Activated T-helper 9 cell treated with anti-CD3 and anti-CD28 coated beads, Interleukin-2, amount 50 U/mL, for 16 hours (primary cell): ENCODE results near the gene FLYWCH1.

Experiments
- DNase-seq: peaks from one replicate; pipeline ENCODE4 v3.0.0-alpha.2; 2020; ENCODE audit warnings: low read depth

FLYWCH1 gene

GRCh38 chr16:2911638-2912329 is at the start of gene FLYWCH1:
FLYWCH1 (plus strand) TSS chr16:2911931; CDS start chr16:2929686, 17,755 bp downstream.
- peak; percentile 98 for DNase-seq

DNA sequence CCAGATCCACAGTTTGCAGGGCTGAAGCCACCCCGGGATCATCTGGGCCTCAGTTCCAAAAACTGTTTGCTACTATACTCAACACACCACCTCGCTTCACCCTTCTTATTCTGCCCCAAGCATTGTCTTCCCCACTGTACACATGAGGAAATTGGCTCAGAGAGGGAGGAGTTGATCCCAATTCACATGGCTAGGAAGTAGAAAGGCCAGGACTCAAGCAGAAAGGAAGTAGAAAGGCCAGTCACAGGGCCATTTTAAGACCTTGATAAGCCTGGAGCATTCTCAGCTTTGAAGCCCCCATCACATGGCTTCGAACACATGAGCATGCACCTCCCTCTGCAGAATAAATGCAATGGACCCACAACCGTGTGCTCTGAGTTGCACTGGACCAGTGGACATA is 46.1 kb upstream of the FLYWCH1 start:
- no peak for DNase-seq

DNA sequence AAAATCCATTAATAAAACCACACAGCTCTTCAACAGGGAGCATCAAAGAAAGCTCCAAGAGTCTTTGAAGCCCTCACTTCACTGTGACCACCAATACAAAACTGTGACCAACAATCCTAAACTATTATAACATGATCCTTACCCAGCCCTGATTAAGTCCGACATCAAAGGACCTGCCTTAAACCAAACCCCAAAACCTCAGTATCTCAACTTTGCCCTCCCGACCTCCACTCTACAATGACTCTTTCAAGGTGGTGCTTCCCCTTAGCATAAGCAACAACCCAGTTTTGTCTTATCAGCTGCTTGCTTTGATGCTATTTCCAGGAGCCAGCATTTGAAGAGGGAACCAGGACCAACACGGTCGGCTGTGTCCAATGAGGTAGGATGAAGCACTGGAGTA is 45.3 kb upstream of the FLYWCH1 start:
- DNase-seq, result no peak

GRCh38 chr16:2867661-2867986 is 44.1 kb upstream of the FLYWCH1 start:
- no peak for DNase-seq

DNA sequence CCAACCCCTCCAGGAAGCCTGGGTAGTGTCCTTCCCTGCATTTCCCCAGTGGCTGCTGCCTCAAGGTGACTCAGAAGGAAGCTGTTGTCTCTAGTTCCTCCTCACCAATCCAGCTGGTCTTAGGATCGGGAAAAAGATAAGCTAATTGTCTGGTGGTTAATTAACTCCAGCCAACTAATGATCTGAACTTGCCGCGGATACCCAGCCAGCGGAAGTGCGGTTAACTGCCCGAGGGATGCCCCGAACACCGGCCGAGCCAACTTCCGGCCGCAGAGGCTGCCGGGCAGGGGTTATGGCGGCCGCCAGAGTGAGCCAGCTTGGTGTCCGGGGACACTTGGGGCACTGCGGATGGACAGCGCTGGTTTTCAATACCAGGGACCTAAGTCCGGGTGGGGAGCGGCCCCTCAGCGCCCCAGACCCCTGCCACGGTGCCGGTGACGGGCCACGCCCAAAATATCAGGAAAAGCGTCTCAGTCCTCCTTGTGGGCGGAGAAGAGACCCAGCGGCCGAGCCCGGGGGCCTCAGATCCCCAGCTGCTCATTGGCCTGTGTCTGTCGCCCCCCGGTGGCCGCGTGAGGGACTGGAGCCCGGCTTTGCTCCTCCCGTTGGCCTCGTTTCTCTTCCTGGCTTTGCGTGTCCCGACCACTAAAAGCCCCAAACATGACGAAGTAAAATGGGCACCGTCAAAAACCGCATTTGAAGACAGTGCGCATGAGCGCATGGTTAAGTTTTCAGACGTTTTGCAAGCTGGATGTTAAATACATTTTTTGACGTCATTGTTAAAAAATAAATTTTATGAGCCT is 43.5 kb upstream of the FLYWCH1 start:
- DNase-seq, result peak; percentile 94

- DNase-seq, result no peak
Measured at GRCh38 chr16:2871926-2872325, 39.8 kb upstream of the FLYWCH1 start.

DNA sequence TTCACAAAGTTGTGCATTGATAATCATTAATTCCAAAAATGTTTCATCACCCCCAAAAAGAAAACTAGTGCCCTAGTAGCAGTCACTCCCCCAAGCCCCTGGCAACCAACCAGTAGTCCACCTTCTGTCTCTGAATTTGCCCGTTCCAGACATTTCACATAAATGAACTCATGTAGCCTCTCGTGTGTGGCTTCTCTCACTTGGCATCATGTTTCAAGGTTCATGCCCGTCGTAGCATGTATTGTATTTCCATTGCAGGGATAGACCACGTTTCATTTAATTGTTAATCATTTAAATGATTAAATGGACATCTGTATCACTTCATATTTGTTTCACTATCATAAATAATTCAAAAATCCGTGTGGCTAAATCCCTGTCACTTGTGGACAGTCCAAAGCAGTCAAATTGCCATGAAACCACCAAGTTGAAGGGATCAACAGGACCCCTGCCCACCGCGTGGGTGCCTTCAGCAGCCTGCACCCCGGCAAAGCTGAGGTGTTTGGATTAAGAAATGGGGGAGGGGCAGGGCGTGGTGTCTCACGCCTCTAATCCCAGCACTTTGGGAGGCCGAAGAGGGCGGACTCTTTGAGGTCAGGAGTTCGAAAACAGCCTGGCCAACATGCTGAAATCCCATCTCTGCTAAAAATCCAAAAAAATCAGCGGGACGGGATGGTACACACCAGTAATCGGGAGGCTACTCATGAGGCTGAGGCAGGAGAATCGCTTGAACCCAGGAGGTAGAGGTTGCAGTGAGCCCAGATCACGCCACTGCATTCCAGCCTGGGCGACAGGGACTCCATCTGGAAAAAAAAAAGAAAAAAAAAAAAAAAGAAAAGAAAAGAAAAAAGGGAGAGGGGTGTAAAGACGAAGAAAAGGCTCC is 37.5 kb upstream of the FLYWCH1 start:
- no peak for DNase-seq

DNA sequence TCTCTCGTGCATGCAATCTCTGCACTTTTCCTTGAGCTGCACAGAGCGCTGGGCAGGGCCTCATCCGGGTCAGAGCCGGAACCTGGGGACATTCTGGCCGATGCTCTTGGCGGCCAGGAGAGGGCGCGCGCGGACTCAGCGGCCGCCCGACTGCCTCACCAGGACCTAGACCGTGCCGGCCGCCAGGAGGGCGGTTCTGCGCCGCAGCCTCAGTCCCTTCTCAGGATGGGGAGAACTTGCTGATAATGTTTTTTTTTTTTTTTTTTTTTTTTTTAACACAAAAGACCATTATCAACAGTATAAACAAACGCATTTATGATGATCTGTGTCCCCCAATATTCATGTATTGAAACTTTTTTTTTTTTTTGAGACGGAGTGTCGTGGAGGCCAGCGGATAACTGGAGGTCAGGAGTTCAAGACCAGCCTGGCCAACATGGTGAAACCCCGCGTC is 36.8 kb upstream of the FLYWCH1 start:
- peak; percentile 60 for DNase-seq

- no peak for DNase-seq
Measured at GRCh38 chr16:2879854-2880508, 31.8 kb upstream of the FLYWCH1 start.

GRCh38 chr16:2881783-2882649 is 29.7 kb upstream of the FLYWCH1 start:
- no peak for DNase-seq

GRCh38 chr16:2882650-2883457 is 28.9 kb upstream of the FLYWCH1 start, which contains the start of gene FLYWCH2:
FLYWCH2 (plus strand) TSS chr16:2883215; CDS start chr16:2896450, 13,235 bp downstream.
- peak; percentile 99 for DNase-seq

GRCh38 chr16:2883458-2883908 is 28.2 kb upstream of the FLYWCH1 start:
- no peak for DNase-seq

DNA sequence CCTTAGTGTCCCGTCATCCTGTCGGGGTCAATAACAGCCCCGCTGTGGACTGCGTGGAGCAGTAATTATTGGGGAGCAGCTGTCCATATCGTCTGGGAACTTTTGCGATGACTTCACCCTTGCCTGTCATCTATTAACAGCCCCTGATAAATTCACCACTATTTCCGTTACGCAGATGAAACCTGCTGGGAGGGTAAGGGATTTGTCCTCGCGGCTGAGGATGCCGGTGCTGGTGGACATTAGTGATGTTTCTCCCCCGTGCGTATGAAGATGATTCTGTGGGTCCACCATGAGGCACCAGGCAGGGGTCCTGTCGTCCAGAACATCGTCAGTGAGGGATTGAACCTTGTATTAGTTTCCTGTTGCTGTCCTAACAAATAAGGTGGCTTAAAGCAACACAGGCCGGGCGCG is 27.7 kb upstream of the FLYWCH1 start:
- DNase-seq, result no peak

DNA sequence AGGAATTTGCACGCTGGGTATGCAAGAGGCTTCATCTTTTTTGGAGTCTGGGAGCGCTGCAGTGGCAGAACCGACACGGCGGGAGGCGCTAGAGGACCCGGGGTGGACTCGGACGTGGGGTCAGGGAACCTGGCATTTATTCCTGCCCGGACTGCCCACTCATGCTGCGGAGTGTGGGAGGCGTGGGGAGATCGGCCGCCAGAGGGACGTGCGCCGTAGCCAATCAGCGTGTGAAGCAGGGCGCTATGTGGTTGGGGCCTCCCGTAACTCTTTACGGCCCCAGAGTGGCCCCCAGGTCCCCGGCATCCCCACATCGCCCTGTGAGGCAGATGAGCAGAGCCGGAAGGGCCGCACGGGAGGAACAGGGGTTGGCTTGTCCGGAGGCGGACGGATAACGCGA is 17.5 kb upstream of the FLYWCH1 start:
- no peak for DNase-seq

GRCh38 chr16:2895813-2896212 is 15.9 kb upstream of the FLYWCH1 start:
- DNase-seq, result no peak

GRCh38 chr16:2896480-2897010 is 15.2 kb upstream of the FLYWCH1 start:
- DNase-seq, result no peak

GRCh38 chr16:2897110-2897509 is 14.6 kb upstream of the FLYWCH1 start:
- no peak for DNase-seq

DNA sequence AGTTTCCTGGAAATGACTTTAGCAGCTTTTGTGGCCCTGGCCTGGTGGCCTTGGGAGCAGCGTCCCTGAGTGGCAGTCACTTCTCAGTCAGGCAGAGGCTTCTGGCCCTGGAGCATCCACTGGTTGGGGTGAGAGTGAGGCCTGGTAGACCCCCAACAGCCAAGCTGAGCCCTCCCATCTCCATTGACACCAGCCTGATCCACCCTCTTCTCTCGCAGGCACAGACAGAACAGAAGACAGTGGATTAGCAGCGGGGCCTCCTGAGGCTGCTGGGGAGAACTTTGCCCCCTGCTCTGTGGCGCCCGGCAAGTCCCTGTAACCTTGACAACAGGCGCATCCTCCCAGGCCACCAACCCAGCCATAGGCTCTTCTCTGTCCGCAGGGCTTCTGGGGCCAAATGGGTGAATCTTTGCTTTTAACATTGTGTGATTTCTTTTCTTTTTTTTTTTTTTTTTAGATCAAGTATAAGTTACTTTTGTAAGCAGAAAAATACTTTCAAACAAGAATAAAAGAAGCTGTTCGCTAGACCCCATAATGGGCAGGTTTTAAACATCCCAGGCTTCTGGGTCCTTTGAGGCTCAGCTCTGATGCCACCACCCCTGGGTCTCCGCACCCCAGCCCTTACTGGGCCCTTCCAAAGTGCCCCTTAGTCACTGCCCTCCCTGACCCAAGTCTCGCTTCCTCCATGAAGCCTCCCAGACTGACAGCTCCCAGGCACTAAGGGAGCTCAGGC is 12.7 kb upstream of the FLYWCH1 start:
- no peak for DNase-seq

DNA sequence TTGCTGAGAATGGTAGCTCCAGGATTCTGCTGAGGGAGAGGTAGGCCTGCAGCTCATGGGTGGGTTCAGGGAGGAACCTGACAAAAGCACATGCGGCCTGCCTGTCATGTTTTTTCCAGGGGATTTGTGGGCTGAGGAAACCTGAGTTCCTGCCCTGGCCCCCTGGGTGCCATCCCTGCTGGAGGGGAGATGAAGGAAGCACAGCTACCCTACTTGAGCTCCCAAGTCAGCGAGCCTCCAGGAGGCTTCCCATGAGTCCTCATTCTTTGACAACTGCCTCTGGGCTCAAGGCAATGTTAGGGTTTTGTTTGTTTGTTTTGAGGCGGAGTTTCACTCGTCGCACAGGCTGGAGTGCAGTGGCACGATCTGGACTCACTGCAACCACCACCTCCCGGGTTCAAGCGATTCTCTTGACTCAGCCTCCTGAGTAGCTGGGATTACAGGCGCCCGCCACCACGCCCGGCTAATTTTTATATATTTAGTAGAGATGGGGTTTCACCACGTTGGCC is 12.1 kb upstream of the FLYWCH1 start:
- DNase-seq, result no peak
